Caco-2 (cell line): ENCODE measurements around the gene MROH7. TPM values are rescaled to one million over a fixed set of nuclear protein-coding genes. Genes with fewer than 3 reads are reported as not detected.

ENCODE experiments used
- BruUV-seq: library from RNA; stranded (reverse); fragments of 400-500 nt; replicated peaks from 2 replicates; lab custom pipeline; 2021; lab: Mats Ljungman, UMichigan
- CTCF ChIA-PET: fragments of 300-600 bp; sonication (Branson Sonifier 250); formaldehyde crosslinking; loops from one replicate; lab custom pipeline; 2022; ENCODE audit warnings: antibody characterized with exemption; lab: Charles Lee
- POLR2A ChIA-PET: fragments of 300-600 bp; sonication (Branson Sonifier 250); formaldehyde crosslinking; loops from one replicate; lab custom pipeline; 2022; ENCODE audit warnings: antibody characterized with exemption; lab: Charles Lee
- DNase-seq, 2 experiments: peaks; one replicate each; pipeline versions ENCODE4 v3.0.0 to v3.0.0-alpha.2; 2020 to 2022
- H3K27me3 ChIP-seq: replicated peaks from 2 replicates; pipeline ENCODE4 v1.6.0; 2011; ENCODE audit warnings: low read length; ENCODE audit not compliant: control insufficient read depth, insufficient read depth
- H3K36me3 ChIP-seq: 2 replicates; pipeline ENCODE4 v1.5.1; 2011; ENCODE audit warnings: low read length; ENCODE audit not compliant: control insufficient read depth, insufficient read depth
- H3K4me1 ChIP-seq: fragments of 250-450 bp; sonication (Bioruptor Pico); 2 replicates; pipeline ENCODE4 v1.5.1; 2020; ENCODE audit warnings: mild to moderate bottlenecking
- H3K4me3 ChIP-seq: 2 replicates; pipeline ENCODE4 v1.5.1; 2011; ENCODE audit warnings: low read depth, mild to moderate bottlenecking, control low read depth, low read length
- H3K9me3 ChIP-seq: fragments of 250-450 bp; sonication (Bioruptor Pico); 2 replicates; pipeline ENCODE4 v1.5.1; 2020; ENCODE audit warnings: mild to moderate bottlenecking, moderate library complexity
- H3K27ac Mint-ChIP-seq: one replicate; pipeline ENCODE4 v1.8.0; 2022; ENCODE audit warnings: mixed read lengths; ENCODE audit not compliant: unreplicated experiment
- H3K27me3 Mint-ChIP-seq: one replicate; pipeline ENCODE4 v1.8.0; 2022; ENCODE audit warnings: mixed read lengths; ENCODE audit not compliant: insufficient read depth, unreplicated experiment
- H3K36me3 Mint-ChIP-seq: one replicate; pipeline ENCODE4 v1.8.0; 2022; ENCODE audit warnings: mild to moderate bottlenecking, mixed read lengths; ENCODE audit not compliant: insufficient read depth, unreplicated experiment
- H3K4me1 Mint-ChIP-seq: one replicate; pipeline ENCODE4 v1.8.0; 2022; ENCODE audit warnings: low read depth, mixed read lengths; ENCODE audit not compliant: unreplicated experiment
- H3K4me3 Mint-ChIP-seq: one replicate; pipeline ENCODE4 v1.8.0; 2022; ENCODE audit warnings: mild to moderate bottlenecking, moderate library complexity, mixed read lengths; ENCODE audit not compliant: unreplicated experiment
- H3K9me3 Mint-ChIP-seq: one replicate; pipeline ENCODE4 v1.8.0; 2022; ENCODE audit warnings: mixed read lengths; ENCODE audit not compliant: unreplicated experiment
- intact Hi-C: fragments of 100-400 bp; cut with micrococcal nuclease; formaldehyde crosslinking; loops from one replicate; pipeline ENCODE4 v1.10.0; 2022; ENCODE audit not compliant: unreplicated experiment
- total RNA-seq: library from RNA; stranded (reverse); gene quantifications from 2 replicates; pipeline ENCODE4 v1.2.3, GENCODE V29; 2022
- TF ChIP-seq, protein P1 (sequence below), 2 experiments: fragments of 200-600 bp in 1 of 2; IDR thresholded peaks; 1 replicate in 1 of 2; 2 replicates in 1 of 2; pipeline versions ENCODE4 v1.5.1 to v1.8.0; 2011 to 2022; ENCODE audit warnings: antibody characterized with exemption in 1 of 2, control low read depth in 1 of 2, inconsistent platforms in 1 of 2, low read depth in 1 of 2, low read length in 1 of 2, mild to moderate bottlenecking in 1 of 2, moderate library complexity in 1 of 2; ENCODE audit not compliant: insufficient read depth in 1 of 2, severe bottlenecking in 1 of 2, unreplicated experiment in 1 of 2

The MROH7 gene
- total RNA-seq, 1 experiment from 2014 or later, result not detected

DNA sequence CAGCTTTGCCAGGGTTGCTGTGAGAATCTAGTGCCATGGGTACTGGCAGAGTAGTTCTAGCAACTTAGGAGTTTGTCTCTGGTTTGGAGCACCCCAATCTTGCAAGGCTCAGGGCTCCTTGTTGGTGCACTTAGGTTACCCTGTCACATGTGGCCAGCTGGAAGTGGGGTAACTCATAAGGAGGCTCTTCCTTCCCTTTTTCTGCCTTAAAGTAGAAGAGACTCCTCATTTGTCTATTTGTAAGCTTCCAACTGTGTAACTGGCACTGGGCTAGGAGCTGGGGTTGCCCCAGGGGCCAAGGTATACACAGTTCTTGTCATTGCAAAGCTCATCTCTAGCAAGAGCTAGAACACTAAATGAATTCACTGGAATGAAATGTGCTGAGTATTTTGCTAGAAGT lies 10.6 kb downstream of the MROH7 start:
- Histone ChIP-seq H3K4me1 (peaks cover 30% of the 10 kb centered on the region), H3K9me3 (no peaks in the 10 kb centered on the region), H3K27me3 (no peaks in the 10 kb centered on the region), H3K36me3 (no peaks in the 10 kb centered on the region), H3K4me3 (no peak overlapping the region)
- CTCF ChIA-PET, result interaction anchor here (0.6 kb wide), 1 partner anchor 266 kb away, joined by 4 read pairs; no protein-coding TSS in a partner anchor
- TF ChIP-seq, protein P1, sequence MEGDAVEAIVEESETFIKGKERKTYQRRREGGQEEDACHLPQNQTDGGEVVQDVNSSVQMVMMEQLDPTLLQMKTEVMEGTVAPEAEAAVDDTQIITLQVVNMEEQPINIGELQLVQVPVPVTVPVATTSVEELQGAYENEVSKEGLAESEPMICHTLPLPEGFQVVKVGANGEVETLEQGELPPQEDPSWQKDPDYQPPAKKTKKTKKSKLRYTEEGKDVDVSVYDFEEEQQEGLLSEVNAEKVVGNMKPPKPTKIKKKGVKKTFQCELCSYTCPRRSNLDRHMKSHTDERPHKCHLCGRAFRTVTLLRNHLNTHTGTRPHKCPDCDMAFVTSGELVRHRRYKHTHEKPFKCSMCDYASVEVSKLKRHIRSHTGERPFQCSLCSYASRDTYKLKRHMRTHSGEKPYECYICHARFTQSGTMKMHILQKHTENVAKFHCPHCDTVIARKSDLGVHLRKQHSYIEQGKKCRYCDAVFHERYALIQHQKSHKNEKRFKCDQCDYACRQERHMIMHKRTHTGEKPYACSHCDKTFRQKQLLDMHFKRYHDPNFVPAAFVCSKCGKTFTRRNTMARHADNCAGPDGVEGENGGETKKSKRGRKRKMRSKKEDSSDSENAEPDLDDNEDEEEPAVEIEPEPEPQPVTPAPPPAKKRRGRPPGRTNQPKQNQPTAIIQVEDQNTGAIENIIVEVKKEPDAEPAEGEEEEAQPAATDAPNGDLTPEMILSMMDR (IDR thresholded peaks at IDR 0.05; ENCODE audit: insufficient read depth in 1 of 2, low read depth in 1 of 2, low read length in 1 of 2, severe bottlenecking in 1 of 2, unreplicated experiment in 1 of 2), result no peak
- no peak for DNase-seq
- H3K27ac Mint-ChIP-seq, result no peak overlapping the region
- H3K9me3 Mint-ChIP-seq, result no peaks in the 10 kb centered on the region
- intact Hi-C loops, result no loop called here
- no peak overlapping the region for H3K4me3 Mint-ChIP-seq
- H3K36me3 Mint-ChIP-seq, result no peaks in the 10 kb centered on the region
- POLR2A ChIA-PET, result no interaction called here
- H3K27me3 Mint-ChIP-seq, result no peaks in the 10 kb centered on the region
- H3K4me1 Mint-ChIP-seq, result peaks cover 36% of the 10 kb centered on the region
- no TSS peak for BruUV-seq

DNA sequence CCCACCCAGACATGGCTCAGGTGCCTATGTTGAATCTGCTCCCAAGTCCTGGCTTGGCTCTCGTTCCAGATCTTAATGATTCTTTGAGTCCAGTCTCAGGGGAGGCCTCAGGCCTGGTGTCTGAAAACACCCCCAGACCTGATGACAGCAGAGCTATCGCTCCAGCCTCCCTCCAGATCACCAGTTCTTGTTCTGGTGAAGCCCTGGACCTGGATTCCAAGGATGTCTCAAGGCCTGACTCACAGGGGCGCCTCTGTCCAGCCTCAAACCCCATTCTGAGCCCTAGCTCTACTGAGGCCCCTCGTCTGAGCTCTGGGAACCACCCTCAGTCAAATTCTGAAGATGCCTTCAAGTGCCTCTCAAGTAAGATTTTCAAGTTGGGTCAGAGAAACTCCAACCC lies 11.4 kb downstream of the MROH7 start:
- intact Hi-C loops, result no loop called here
- POLR2A ChIA-PET, result no interaction called here

DNA sequence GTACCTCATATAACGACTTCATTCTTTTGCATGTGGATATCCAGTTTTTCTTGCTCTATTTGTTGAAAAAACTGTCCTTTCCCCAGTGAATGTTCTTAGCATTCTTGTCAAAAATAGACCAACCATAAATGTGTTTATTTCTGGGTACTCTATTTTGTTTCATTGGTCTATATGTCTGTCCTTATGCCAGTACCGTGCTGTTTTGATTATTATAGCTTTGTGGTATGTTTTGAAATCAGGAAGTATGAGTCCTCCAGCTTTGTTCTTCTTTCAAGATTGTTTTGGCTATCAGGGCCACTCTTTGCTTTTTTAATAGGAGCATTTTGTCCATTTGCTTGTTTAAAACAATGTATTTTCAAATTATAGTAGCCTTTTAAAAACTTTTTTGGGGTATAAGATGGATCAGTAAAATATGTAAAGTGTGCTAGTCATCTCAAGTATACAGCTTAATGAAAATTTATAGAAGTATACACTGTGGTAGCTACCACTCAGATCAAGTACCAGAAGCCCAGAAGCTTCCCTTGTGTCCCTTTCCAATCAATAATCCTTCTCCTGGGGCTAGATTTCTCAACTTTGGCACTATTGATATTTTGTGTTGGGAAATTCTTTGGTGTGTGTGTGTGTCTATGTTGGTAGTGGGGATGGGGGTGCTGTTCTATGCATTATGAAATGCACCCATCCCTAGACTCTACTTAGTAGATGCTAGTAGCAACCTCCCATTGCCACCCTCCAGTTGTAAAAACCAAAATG lies 16.8 kb downstream of the MROH7 start:
- intact Hi-C loops, result no loop called here
- Histone ChIP-seq H3K9me3 (0 out of 2 replicates have a peak, but pooled peaks cover 4% of the 10 kb centered on the region), H3K4me3 (no peak overlapping the region), H3K4me1 (no peaks in the 10 kb centered on the region), H3K36me3 (no peaks in the 10 kb centered on the region), H3K27me3 (no peaks in the 10 kb centered on the region)
- Mint-ChIP-seq H3K9me3 (peaks cover 9% of the 10 kb centered on the region), H3K27me3 (no peaks in the 10 kb centered on the region), H3K36me3 (no peaks in the 10 kb centered on the region), H3K4me3 (no peak overlapping the region), H3K27ac (no peak overlapping the region), H3K4me1 (no peaks in the 10 kb centered on the region)
- POLR2A ChIA-PET, result no interaction called here
- no peak for DNase-seq
- CTCF ChIA-PET, result no interaction called here
- BruUV-seq, result no TSS peak
- TF ChIP-seq, protein P1 (IDR thresholded peaks at IDR 0.05; ENCODE audit: insufficient read depth in 1 of 2, low read depth in 1 of 2, low read length in 1 of 2, severe bottlenecking in 1 of 2, unreplicated experiment in 1 of 2), result no peak

More for the DNA sequence above, 11.4 kb downstream of the MROH7 start:
- H3K9me3 Mint-ChIP-seq, result peaks cover 4% of the 10 kb centered on the region
- no peak overlapping the region for H3K4me3 Mint-ChIP-seq
- no peaks in the 10 kb centered on the region for H3K27me3 ChIP-seq
- H3K4me3 ChIP-seq, result no peak overlapping the region
- TF ChIP-seq, protein P1 (IDR thresholded peaks at IDR 0.05; ENCODE audit: insufficient read depth in 1 of 2, low read depth in 1 of 2, low read length in 1 of 2, severe bottlenecking in 1 of 2, unreplicated experiment in 1 of 2), result no peak
- peaks cover 30% of the 10 kb centered on the region for H3K4me1 ChIP-seq
- H3K27me3 Mint-ChIP-seq, result no peaks in the 10 kb centered on the region
- 0 out of 2 replicates have a peak, but pooled peaks cover under 1% of the 10 kb centered on the region for H3K9me3 ChIP-seq
- BruUV-seq, result no TSS peak
- H3K36me3 ChIP-seq, result no peaks in the 10 kb centered on the region
- H3K27ac Mint-ChIP-seq, result no peak overlapping the region
- CTCF ChIA-PET, result no interaction called here
- no peaks in the 10 kb centered on the region for H3K36me3 Mint-ChIP-seq
- peaks cover 36% of the 10 kb centered on the region for H3K4me1 Mint-ChIP-seq
- no peak for DNase-seq
